ENCODE data around the gene SV2C.
"Not testable (repeated sequence)": the region's sequence is repeated elsewhere in the genome, so short reads cannot be mapped to it uniquely, and the experiment has no call there.

The SV2C gene, protein sequence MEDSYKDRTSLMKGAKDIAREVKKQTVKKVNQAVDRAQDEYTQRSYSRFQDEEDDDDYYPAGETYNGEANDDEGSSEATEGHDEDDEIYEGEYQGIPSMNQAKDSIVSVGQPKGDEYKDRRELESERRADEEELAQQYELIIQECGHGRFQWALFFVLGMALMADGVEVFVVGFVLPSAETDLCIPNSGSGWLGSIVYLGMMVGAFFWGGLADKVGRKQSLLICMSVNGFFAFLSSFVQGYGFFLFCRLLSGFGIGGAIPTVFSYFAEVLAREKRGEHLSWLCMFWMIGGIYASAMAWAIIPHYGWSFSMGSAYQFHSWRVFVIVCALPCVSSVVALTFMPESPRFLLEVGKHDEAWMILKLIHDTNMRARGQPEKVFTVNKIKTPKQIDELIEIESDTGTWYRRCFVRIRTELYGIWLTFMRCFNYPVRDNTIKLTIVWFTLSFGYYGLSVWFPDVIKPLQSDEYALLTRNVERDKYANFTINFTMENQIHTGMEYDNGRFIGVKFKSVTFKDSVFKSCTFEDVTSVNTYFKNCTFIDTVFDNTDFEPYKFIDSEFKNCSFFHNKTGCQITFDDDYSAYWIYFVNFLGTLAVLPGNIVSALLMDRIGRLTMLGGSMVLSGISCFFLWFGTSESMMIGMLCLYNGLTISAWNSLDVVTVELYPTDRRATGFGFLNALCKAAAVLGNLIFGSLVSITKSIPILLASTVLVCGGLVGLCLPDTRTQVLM

GRCh38 chr5:76082772-76083554 lies at the start of gene SV2C:
SV2C (plus strand) TSS chr5:76083383; CDS start chr5:76131751, 48,368 bp downstream.
- Histone ChIP-seq H3K4me3 (ENCODE audit: low read depth in 1 of 5, low read length in 5 of 5) (peak within 1 kb of the TSS in 3 of 5 donors; percentile 6 to 44 (median 31)), H3K4me1 (ENCODE audit: control insufficient read depth in 5 of 5, insufficient read depth in 5 of 5, low read length in 5 of 5) (peaks cover 0 to 26% (median 18%) of the 10 kb centered on the region in 5 donors), H3K27me3 (ENCODE audit: control insufficient read depth in 5 of 5, insufficient read depth in 4 of 5, low read length in 5 of 5) (peaks cover 34 to 55% (median 41%) of the 10 kb centered on the region in 5 donors), H3K27ac (ENCODE audit: low read depth, low read length) (no peak within 1 kb of the TSS), H3K36me3 (ENCODE audit: control insufficient read depth in 5 of 5, insufficient read depth in 5 of 5, low read length in 5 of 5) (no peaks in the 10 kb centered on the region), H3K9me3 (ENCODE audit: control insufficient read depth in 5 of 5, low read length in 5 of 5) (peaks cover 0 to 4% (median 0%) of the 10 kb centered on the region in 5 donors), H3K9ac (ENCODE audit: low read length in 5 of 5) (no peak within 1 kb of the TSS)

GRCh38 chr5:76037736-76038151 lies 45.4 kb upstream of the SV2C start:
- not testable (repeated sequence) for H3K27ac ChIP-seq (ENCODE audit: low read depth, low read length); H3K9ac ChIP-seq (ENCODE audit: low read length in 5 of 5); H3K36me3 ChIP-seq (ENCODE audit: control insufficient read depth in 5 of 5, insufficient read depth in 5 of 5, low read length in 5 of 5); H3K27me3 ChIP-seq (ENCODE audit: control insufficient read depth in 5 of 5, insufficient read depth in 4 of 5, low read length in 5 of 5); H3K4me3 ChIP-seq (ENCODE audit: low read depth in 1 of 5, low read length in 5 of 5); H3K9me3 ChIP-seq (ENCODE audit: control insufficient read depth in 5 of 5, low read length in 5 of 5); H3K4me1 ChIP-seq (ENCODE audit: control insufficient read depth in 5 of 5, insufficient read depth in 5 of 5, low read length in 5 of 5)

- H3K27ac ChIP-seq (ENCODE audit: low read depth, low read length) = no peak overlapping the region
- no peaks in the 10 kb centered on the region for H3K4me1 ChIP-seq (ENCODE audit: control insufficient read depth in 5 of 5, insufficient read depth in 5 of 5, low read length in 5 of 5)
- no peak overlapping the region for H3K9ac ChIP-seq (ENCODE audit: low read length in 5 of 5)
- H3K36me3 ChIP-seq (ENCODE audit: control insufficient read depth in 5 of 5, insufficient read depth in 5 of 5, low read length in 5 of 5) = no peaks in the 10 kb centered on the region
- H3K9me3 ChIP-seq (ENCODE audit: control insufficient read depth in 5 of 5, low read length in 5 of 5) = peaks cover 0 to 4% (median 0%) of the 10 kb centered on the region in 5 donors
- H3K27me3 ChIP-seq (ENCODE audit: control insufficient read depth in 5 of 5, insufficient read depth in 4 of 5, low read length in 5 of 5) = peaks cover 0 to 7% (median 0%) of the 10 kb centered on the region in 5 donors
- H3K4me3 ChIP-seq (ENCODE audit: low read depth in 1 of 5, low read length in 5 of 5) = no peak overlapping the region
Observed at GRCh38 chr5:76038212-76038611, 45.0 kb upstream of the SV2C start.

DNA sequence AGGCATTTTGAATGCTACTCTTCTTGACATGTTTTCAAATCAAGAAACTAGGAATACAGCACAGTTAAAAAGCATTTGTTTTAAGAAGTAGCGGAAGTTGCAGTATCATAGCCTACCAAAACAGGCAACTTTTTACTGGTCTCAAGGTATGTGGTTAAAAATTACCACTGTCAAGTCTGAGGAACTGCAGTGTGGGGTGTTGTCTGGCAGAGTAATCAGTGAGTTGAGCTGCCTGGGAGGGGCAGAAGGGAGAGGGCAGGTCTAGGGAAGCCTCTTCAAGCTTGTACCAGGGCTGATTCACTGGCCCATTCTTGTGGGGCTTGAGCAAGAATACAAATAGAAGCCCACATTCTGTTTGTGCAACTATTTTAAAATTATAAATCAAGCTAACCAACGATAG lies 42.4 kb upstream of the SV2C start:
- H3K9ac ChIP-seq (ENCODE audit: low read length in 5 of 5) = no peak overlapping the region
- peaks cover 0 to 7% (median 0%) of the 10 kb centered on the region in 5 donors for H3K27me3 ChIP-seq (ENCODE audit: control insufficient read depth in 5 of 5, insufficient read depth in 4 of 5, low read length in 5 of 5)
- peaks cover 0 to 9% (median 0%) of the 10 kb centered on the region in 5 donors for H3K9me3 ChIP-seq (ENCODE audit: control insufficient read depth in 5 of 5, low read length in 5 of 5)
- H3K27ac ChIP-seq (ENCODE audit: low read depth, low read length) = no peak overlapping the region
- no peaks in the 10 kb centered on the region for H3K36me3 ChIP-seq (ENCODE audit: control insufficient read depth in 5 of 5, insufficient read depth in 5 of 5, low read length in 5 of 5)
- H3K4me3 ChIP-seq (ENCODE audit: low read depth in 1 of 5, low read length in 5 of 5) = no peak overlapping the region
- no peaks in the 10 kb centered on the region for H3K4me1 ChIP-seq (ENCODE audit: control insufficient read depth in 5 of 5, insufficient read depth in 5 of 5, low read length in 5 of 5)

DNA sequence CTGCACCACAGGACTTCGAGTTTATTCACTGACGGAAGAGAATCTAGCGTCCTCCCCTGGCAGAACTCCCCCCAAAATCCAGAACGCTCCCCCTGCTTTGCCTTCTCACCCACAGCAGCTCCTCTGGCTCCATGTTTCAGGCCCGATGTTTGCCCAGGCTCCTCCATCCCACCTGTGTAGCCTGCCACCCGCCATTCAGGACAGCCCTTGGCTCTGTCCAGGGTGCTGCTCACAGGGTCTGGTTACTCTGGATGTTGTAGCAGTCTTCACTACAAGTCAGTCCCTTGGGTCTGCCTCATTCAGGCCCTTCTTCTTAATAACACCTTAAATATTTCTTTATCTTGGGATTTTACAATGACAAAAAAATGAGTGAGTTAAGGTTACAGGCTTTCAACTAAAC lies 41.3 kb upstream of the SV2C start:
- Histone ChIP-seq H3K36me3 (ENCODE audit: control insufficient read depth in 5 of 5, insufficient read depth in 5 of 5, low read length in 5 of 5) (no peaks in the 10 kb centered on the region), H3K27ac (ENCODE audit: low read depth, low read length) (no peak overlapping the region), H3K4me3 (ENCODE audit: low read depth in 1 of 5, low read length in 5 of 5) (no peak overlapping the region), H3K9me3 (ENCODE audit: control insufficient read depth in 5 of 5, low read length in 5 of 5) (peaks cover 0 to 9% (median 0%) of the 10 kb centered on the region in 5 donors), H3K27me3 (ENCODE audit: control insufficient read depth in 5 of 5, insufficient read depth in 4 of 5, low read length in 5 of 5) (peaks cover 0 to 7% (median 0%) of the 10 kb centered on the region in 5 donors), H3K4me1 (ENCODE audit: control insufficient read depth in 5 of 5, insufficient read depth in 5 of 5, low read length in 5 of 5) (no peaks in the 10 kb centered on the region), H3K9ac (ENCODE audit: low read length in 5 of 5) (no peak overlapping the region)

GRCh38 chr5:76046741-76047140 lies 36.4 kb upstream of the SV2C start:
- H3K36me3 ChIP-seq (ENCODE audit: control insufficient read depth in 5 of 5, insufficient read depth in 5 of 5, low read length in 5 of 5) = no peaks in the 10 kb centered on the region
- H3K4me1 ChIP-seq (ENCODE audit: control insufficient read depth in 5 of 5, insufficient read depth in 5 of 5, low read length in 5 of 5) = no peaks in the 10 kb centered on the region
- H3K27me3 ChIP-seq (ENCODE audit: control insufficient read depth in 5 of 5, insufficient read depth in 4 of 5, low read length in 5 of 5) = no peaks in the 10 kb centered on the region
- H3K9ac ChIP-seq (ENCODE audit: low read length in 5 of 5) = no peak overlapping the region
- no peak overlapping the region for H3K4me3 ChIP-seq (ENCODE audit: low read depth in 1 of 5, low read length in 5 of 5)
- H3K27ac ChIP-seq (ENCODE audit: low read depth, low read length) = no peak overlapping the region
- peaks cover 0 to 12% (median 0%) of the 10 kb centered on the region in 5 donors for H3K9me3 ChIP-seq (ENCODE audit: control insufficient read depth in 5 of 5, low read length in 5 of 5)

- Histone ChIP-seq H3K9me3 (ENCODE audit: control insufficient read depth in 5 of 5, low read length in 5 of 5) (peaks cover 0 to 7% (median 0%) of the 10 kb centered on the region in 5 donors), H3K36me3 (ENCODE audit: control insufficient read depth in 5 of 5, insufficient read depth in 5 of 5, low read length in 5 of 5) (no peaks in the 10 kb centered on the region), H3K9ac (ENCODE audit: low read length in 5 of 5) (no peak overlapping the region), H3K4me1 (ENCODE audit: control insufficient read depth in 5 of 5, insufficient read depth in 5 of 5, low read length in 5 of 5) (no peaks in the 10 kb centered on the region), H3K27ac (ENCODE audit: low read depth, low read length) (no peak overlapping the region), H3K27me3 (ENCODE audit: control insufficient read depth in 5 of 5, insufficient read depth in 4 of 5, low read length in 5 of 5) (no peaks in the 10 kb centered on the region), H3K4me3 (ENCODE audit: low read depth in 1 of 5, low read length in 5 of 5) (no peak overlapping the region)
Observed at GRCh38 chr5:76050134-76050533, 33.0 kb upstream of the SV2C start.

DNA sequence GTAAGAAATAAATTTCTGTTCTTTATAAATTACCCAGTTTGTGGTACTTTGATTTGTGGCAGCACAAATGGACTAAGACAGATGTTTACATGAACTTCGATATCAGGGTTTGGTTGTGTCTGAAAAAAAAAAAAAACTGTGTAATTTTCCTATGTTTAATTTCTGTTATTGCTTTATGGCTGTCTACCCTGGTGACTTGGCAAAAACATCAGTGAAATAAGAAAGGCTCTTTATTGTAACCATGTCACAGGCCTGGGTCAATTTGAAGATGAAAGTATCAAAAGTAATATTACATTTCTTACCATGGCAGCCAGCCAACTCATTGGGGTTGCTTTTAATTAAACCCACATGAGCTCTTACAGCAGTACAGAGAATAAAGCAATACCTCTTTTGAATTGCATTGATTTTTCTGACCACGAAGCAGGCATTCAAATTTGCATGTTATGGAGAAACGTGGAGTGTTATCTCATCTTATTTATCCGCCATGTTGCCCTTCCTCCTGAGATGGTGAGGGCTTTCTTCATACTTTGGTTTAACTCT lies 20.6 kb upstream of the SV2C start:
- no peaks in the 10 kb centered on the region for H3K9me3 ChIP-seq (ENCODE audit: control insufficient read depth in 5 of 5, low read length in 5 of 5)
- H3K27me3 ChIP-seq (ENCODE audit: control insufficient read depth in 5 of 5, insufficient read depth in 4 of 5, low read length in 5 of 5) = peaks cover 0 to 2% (median 0%) of the 10 kb centered on the region in 5 donors
- no peaks in the 10 kb centered on the region for H3K4me1 ChIP-seq (ENCODE audit: control insufficient read depth in 5 of 5, insufficient read depth in 5 of 5, low read length in 5 of 5)
- no peak overlapping the region for H3K4me3 ChIP-seq (ENCODE audit: low read depth in 1 of 5, low read length in 5 of 5)
- no peak overlapping the region for H3K9ac ChIP-seq (ENCODE audit: low read length in 5 of 5)
- H3K36me3 ChIP-seq (ENCODE audit: control insufficient read depth in 5 of 5, insufficient read depth in 5 of 5, low read length in 5 of 5) = no peaks in the 10 kb centered on the region
- H3K27ac ChIP-seq (ENCODE audit: low read depth, low read length) = no peak overlapping the region

DNA sequence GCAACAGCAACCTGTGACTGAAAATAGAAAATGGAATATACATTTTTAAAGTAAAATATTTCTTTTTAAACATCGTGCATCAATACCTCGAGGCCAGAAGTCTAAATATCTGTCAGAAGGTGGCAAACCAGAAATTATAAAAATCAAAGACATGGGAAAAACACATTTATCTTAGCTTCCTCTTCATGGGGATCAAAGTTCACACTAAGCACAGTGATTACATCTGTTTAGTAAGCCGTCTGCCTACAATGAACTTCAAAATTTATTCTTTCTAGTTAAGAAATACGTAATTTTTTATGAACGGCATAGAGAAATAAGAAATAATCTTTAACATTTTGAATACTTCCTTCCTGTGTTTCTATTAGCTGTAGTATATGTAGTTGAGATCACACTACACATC lies 17.9 kb upstream of the SV2C start:
- H3K9me3 ChIP-seq (ENCODE audit: control insufficient read depth in 5 of 5, low read length in 5 of 5) = no peaks in the 10 kb centered on the region
- no peak overlapping the region for H3K27ac ChIP-seq (ENCODE audit: low read depth, low read length)
- no peaks in the 10 kb centered on the region for H3K4me1 ChIP-seq (ENCODE audit: control insufficient read depth in 5 of 5, insufficient read depth in 5 of 5, low read length in 5 of 5)
- H3K36me3 ChIP-seq (ENCODE audit: control insufficient read depth in 5 of 5, insufficient read depth in 5 of 5, low read length in 5 of 5) = no peaks in the 10 kb centered on the region
- H3K27me3 ChIP-seq (ENCODE audit: control insufficient read depth in 5 of 5, insufficient read depth in 4 of 5, low read length in 5 of 5) = peaks cover 0 to 6% (median 0%) of the 10 kb centered on the region in 5 donors
- H3K4me3 ChIP-seq (ENCODE audit: low read depth in 1 of 5, low read length in 5 of 5) = no peak overlapping the region
- no peak overlapping the region for H3K9ac ChIP-seq (ENCODE audit: low read length in 5 of 5)
